Type B pancreatic cell (in vitro differentiated cells): ENCODE data around the gene FREM1. TPM values are rescaled to one million over a fixed set of nuclear protein-coding genes. Genes with fewer than 3 reads are reported as not detected.

Experiments used
- DNase-seq: peaks from one replicate; pipeline ENCODE4 v3.0.0; 2021; ENCODE audit warnings: mixed read lengths; ENCODE audit not compliant: unreplicated experiment; ENCODE audit errors: extremely low spot score
- H3K27ac Mint-ChIP-seq: 2 replicates; pipeline ENCODE4 v1.8.0; 2021; ENCODE audit warnings: mild to moderate bottlenecking, mixed read lengths
- H3K27me3 Mint-ChIP-seq: 2 replicates; pipeline ENCODE4 v1.8.0; 2021; ENCODE audit warnings: mixed read lengths
- H3K36me3 Mint-ChIP-seq: 2 replicates; pipeline ENCODE4 v1.8.0; 2021; ENCODE audit warnings: mixed read lengths
- H3K4me1 Mint-ChIP-seq: one replicate; pipeline ENCODE4 v1.8.0; 2021; ENCODE audit warnings: mixed read lengths; ENCODE audit not compliant: unreplicated experiment
- H3K4me3 Mint-ChIP-seq: 2 replicates; pipeline ENCODE4 v1.8.0; 2021; ENCODE audit warnings: mild to moderate bottlenecking, mixed read lengths
- H3K9me3 Mint-ChIP-seq: 2 replicates; pipeline ENCODE4 v1.8.0; 2021; ENCODE audit warnings: mixed read lengths
- CTCF ChIP-seq: fragments of 200-600 bp; sonication (generic); conservative IDR thresholded peaks from 2 replicates; pipeline ENCODE4 v1.5.0; 2021; ENCODE audit warnings: antibody characterized with exemption, mild to moderate bottlenecking
- total RNA-seq: library from RNA; stranded (reverse); gene quantifications from 2 replicates; pipeline ENCODE4 v1.2.1, GENCODE V29; 2021; ENCODE audit warnings: low replicate concordance

Gene FREM1
- total RNA-seq, 1 donor from 2014 or later, result 50.8 TPM

GRCh38 chr9:14686168-14686567 is 224.1 kb downstream of the FREM1 start:
- no peaks in the 10 kb centered on the region for H3K9me3 Mint-ChIP-seq
- no peak overlapping the region for H3K4me3 Mint-ChIP-seq
- no peak overlapping the region for H3K27ac Mint-ChIP-seq
- no peaks in the 10 kb centered on the region for H3K27me3 Mint-ChIP-seq
- peaks cover 4% of the 10 kb centered on the region for H3K4me1 Mint-ChIP-seq
- DNase-seq, result no peak
- peaks cover 24% of the 10 kb centered on the region for H3K36me3 Mint-ChIP-seq
- TF ChIP-seq CTCF, result no peak

Other genes starting within 250 kb of the FREM1 start
- 10.1 and 11.1 TPM in 2 replicates for gene ZDHHC21, start 217.0 kb downstream of the FREM1 start, total RNA-seq
- gene CER1, start 187.7 kb downstream of the FREM1 start, total RNA-seq, result 0.38 and 0.99 TPM in 2 replicates